ENCODE results near the gene ABCD2. TPM values are rescaled to one million over a fixed set of nuclear protein-coding genes. Genes with fewer than 3 reads are reported as not detected.

Gene ABCD2
- total and polyA plus RNA-seq, 7 donors = 0.04 to 0.34 (median 0.21) TPM

DNA sequence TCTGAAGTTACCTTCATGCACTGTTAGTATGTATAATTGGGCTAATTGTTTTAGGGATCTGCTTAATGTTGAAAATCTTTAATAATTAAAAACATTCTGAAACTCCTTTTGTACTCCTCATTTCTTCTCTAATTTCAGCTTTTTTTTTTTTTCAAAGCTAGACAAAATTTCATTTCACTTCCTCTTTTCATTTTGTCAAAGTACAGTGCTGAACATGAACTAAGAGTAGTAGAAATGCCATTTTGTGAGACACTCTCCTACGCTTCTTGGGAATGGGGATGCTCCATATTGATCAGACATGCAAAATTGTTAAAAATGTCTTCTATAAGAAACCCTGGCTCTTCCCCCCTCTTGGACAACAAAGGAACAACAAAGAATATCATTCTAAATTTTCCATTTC, 1.7 kb downstream of the ABCD2 start:
- peaks cover 5% of the 10 kb centered on the region for H3K4me1 ChIP-seq
- no peaks in the 10 kb centered on the region for H3K27me3 ChIP-seq (ENCODE audit: insufficient read depth in 3 of 3, low read length in 2 of 3)
- H3K9me3 ChIP-seq = no peaks in the 10 kb centered on the region
- no peak overlapping the region for H3K4me3 ChIP-seq
- H3K27ac ChIP-seq = no peak overlapping the region
- TF ChIP-seq, protein P1, sequence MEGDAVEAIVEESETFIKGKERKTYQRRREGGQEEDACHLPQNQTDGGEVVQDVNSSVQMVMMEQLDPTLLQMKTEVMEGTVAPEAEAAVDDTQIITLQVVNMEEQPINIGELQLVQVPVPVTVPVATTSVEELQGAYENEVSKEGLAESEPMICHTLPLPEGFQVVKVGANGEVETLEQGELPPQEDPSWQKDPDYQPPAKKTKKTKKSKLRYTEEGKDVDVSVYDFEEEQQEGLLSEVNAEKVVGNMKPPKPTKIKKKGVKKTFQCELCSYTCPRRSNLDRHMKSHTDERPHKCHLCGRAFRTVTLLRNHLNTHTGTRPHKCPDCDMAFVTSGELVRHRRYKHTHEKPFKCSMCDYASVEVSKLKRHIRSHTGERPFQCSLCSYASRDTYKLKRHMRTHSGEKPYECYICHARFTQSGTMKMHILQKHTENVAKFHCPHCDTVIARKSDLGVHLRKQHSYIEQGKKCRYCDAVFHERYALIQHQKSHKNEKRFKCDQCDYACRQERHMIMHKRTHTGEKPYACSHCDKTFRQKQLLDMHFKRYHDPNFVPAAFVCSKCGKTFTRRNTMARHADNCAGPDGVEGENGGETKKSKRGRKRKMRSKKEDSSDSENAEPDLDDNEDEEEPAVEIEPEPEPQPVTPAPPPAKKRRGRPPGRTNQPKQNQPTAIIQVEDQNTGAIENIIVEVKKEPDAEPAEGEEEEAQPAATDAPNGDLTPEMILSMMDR (IDR thresholded peaks at IDR 0.05) = no peak
- ATAC-seq (no peak), DNase-seq (no peak)
- WGBS, 3 donors = 89 to 95% (median 94%) methylated on average over 1 of the region's 1 CpG
- intact Hi-C loops (cut with DNase I) = no loop called here
- H3K36me3 ChIP-seq (ENCODE audit: insufficient read depth in 1 of 2, low read depth in 1 of 2) = no peaks in the 10 kb centered on the region

DNA sequence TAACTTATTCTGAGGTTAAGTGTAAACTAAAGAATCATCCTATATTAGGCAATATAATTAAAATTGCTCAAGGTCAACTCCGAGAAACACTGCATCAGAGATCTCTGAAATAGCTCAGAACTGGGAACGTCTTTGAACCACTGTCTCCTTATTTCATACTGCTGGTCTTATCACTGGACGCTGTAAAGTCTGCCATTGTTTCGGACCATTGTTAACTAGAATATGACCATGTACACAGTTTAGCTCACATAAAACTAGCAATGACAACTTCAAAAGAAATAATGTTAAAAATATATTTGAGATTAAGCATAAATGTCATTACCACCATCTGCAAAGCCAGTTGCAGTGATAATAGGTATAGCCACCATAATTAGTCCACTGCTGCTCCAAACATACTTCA, 2.9 kb downstream of the ABCD2 start:
- DNase-seq = no peak
- Histone ChIP-seq H3K27me3 (ENCODE audit: insufficient read depth in 3 of 3, low read length in 2 of 3) (no peaks in the 10 kb centered on the region), H3K36me3 (ENCODE audit: insufficient read depth in 1 of 2, low read depth in 1 of 2) (no peaks in the 10 kb centered on the region), H3K27ac (no peak overlapping the region), H3K4me3 (no peak overlapping the region), H3K4me1 (peaks cover 5% of the 10 kb centered on the region), H3K9me3 (no peaks in the 10 kb centered on the region)
- no peak for ATAC-seq
- intact Hi-C loops (cut with DNase I) = no loop called here
- TF ChIP-seq, protein P1 (IDR thresholded peaks at IDR 0.05) = no peak
- WGBS, 3 donors = 82 to 93% (median 88%) methylated on average over 4 of the region's 4 CpGs

DNA sequence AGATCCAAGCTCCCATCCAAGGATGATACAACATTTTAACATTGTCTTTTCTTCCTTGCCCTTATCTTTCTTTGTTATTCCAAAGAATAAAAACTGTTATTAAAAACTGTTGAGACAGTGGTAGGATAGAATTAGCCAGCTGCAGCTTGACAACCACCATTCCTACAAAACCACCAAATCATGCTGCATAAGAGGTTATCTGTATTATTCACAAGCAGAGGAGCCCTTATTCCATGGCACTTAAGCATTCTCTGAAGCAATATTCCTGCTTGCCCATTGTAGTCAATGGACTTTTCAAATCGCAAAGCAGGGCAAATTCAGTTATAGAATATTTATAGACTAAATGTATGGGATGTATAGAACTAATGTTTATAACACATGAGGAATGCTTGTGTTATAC, 3.4 kb downstream of the ABCD2 start:
- H3K27ac ChIP-seq = no peak overlapping the region

DNA sequence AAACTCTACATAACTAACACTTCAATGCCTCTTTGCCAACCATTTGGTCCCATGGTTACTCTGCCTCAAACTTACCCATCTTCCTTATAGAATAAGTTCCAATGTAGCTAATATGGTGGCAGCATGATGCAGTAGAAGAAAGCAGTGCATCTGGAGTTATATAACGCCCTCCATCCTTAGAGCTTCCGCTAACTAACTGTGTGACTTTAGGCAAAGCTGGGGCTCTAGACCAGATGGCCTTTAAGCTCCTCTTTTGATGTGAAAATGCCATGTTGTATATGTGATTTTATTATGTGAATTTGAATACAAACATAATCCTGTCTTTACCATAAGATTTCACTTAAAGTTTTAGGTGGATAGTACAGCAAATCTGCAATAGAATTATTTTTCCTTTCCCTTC, 6.1 kb downstream of the ABCD2 start:
- no peak overlapping the region for H3K27ac ChIP-seq

More for the DNA sequence above, 3.4 kb downstream of the ABCD2 start:
- Histone ChIP-seq H3K4me3 (no peak overlapping the region), H3K36me3 (ENCODE audit: insufficient read depth in 1 of 2, low read depth in 1 of 2) (no peaks in the 10 kb centered on the region), H3K9me3 (no peaks in the 10 kb centered on the region), H3K27me3 (ENCODE audit: insufficient read depth in 3 of 3, low read length in 2 of 3) (no peaks in the 10 kb centered on the region), H3K4me1 (peaks cover 5% of the 10 kb centered on the region)
- DNase-seq (no peak), ATAC-seq (no peak)
- TF ChIP-seq, protein P1 (IDR thresholded peaks at IDR 0.05) = no peak
- 90 to 97% (median 92%) methylated on average over 1 of the region's 1 CpG for WGBS, 3 donors
- intact Hi-C loops (cut with DNase I) = no loop called here

DNA sequence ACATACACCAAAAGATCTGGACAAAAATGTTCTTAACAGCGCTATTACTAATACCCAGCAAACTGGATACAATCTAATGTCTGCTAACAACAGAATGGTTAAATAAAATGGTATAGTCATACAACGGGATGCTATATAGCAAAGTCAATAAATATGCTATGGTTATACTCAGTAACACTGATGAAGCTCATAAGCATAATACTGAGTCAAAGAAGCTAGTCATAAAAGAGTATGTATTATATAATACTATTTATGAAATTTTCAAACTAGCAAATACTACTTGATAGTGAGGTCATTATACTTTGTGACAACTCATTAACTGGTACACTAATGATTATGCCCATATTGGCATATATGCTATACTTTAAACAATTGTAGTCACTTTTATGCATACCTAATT, 7.4 kb downstream of the ABCD2 start:
- ATAC-seq = no peak
- no peak for DNase-seq
- intact Hi-C loops (cut with DNase I) = no loop called here
- Histone ChIP-seq H3K27ac (no peak overlapping the region), H3K36me3 (ENCODE audit: insufficient read depth in 1 of 2, low read depth in 1 of 2) (no peaks in the 10 kb centered on the region), H3K27me3 (ENCODE audit: insufficient read depth in 3 of 3, low read length in 2 of 3) (no peaks in the 10 kb centered on the region), H3K4me1 (no peaks in the 10 kb centered on the region), H3K9me3 (no peaks in the 10 kb centered on the region), H3K4me3 (no peak overlapping the region)
- TF ChIP-seq, protein P1 (IDR thresholded peaks at IDR 0.05) = no peak
- WGBS, 3 donors = 49 to 95% (median 67%) methylated on average over 2 of the region's 2 CpGs

More for the DNA sequence above, 6.1 kb downstream of the ABCD2 start:
- TF ChIP-seq, protein P1 (IDR thresholded peaks at IDR 0.05) = no peak
- no peak for DNase-seq
- no peak for ATAC-seq
- 65 to 99% (median 95%) methylated on average over 2 of the region's 2 CpGs for WGBS, 3 donors
- Histone ChIP-seq H3K4me1 (peaks cover under 1% of the 10 kb centered on the region), H3K9me3 (no peaks in the 10 kb centered on the region), H3K27me3 (ENCODE audit: insufficient read depth in 3 of 3, low read length in 2 of 3) (no peaks in the 10 kb centered on the region), H3K4me3 (no peak overlapping the region), H3K36me3 (ENCODE audit: insufficient read depth in 1 of 2, low read depth in 1 of 2) (no peaks in the 10 kb centered on the region)
- intact Hi-C loops (cut with DNase I) = no loop called here

Measured in psoas muscle (tissue), 8 donors.